ENCODE results near the gene CLTCL1.

Gene CLTCL1

GRCh38 chr22:19290400-19291217 is 910 bp downstream of the CLTCL1 start:
- Histone ChIP-seq H3K4me3 (replicated peaks; ENCODE audit: insufficient read depth, low read length) (peak overlapping the region; percentile 67), H3K27ac (replicated peaks) (no peak overlapping the region), H3K27me3 (ENCODE audit: insufficient read depth, poor library complexity, severe bottlenecking) (no peaks in the 10 kb centered on the region)
- TF ChIP-seq, protein P1, sequence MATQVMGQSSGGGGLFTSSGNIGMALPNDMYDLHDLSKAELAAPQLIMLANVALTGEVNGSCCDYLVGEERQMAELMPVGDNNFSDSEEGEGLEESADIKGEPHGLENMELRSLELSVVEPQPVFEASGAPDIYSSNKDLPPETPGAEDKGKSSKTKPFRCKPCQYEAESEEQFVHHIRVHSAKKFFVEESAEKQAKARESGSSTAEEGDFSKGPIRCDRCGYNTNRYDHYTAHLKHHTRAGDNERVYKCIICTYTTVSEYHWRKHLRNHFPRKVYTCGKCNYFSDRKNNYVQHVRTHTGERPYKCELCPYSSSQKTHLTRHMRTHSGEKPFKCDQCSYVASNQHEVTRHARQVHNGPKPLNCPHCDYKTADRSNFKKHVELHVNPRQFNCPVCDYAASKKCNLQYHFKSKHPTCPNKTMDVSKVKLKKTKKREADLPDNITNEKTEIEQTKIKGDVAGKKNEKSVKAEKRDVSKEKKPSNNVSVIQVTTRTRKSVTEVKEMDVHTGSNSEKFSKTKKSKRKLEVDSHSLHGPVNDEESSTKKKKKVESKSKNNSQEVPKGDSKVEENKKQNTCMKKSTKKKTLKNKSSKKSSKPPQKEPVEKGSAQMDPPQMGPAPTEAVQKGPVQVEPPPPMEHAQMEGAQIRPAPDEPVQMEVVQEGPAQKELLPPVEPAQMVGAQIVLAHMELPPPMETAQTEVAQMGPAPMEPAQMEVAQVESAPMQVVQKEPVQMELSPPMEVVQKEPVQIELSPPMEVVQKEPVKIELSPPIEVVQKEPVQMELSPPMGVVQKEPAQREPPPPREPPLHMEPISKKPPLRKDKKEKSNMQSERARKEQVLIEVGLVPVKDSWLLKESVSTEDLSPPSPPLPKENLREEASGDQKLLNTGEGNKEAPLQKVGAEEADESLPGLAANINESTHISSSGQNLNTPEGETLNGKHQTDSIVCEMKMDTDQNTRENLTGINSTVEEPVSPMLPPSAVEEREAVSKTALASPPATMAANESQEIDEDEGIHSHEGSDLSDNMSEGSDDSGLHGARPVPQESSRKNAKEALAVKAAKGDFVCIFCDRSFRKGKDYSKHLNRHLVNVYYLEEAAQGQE (IDR thresholded peaks at IDR 0.05; ENCODE audit: insufficient replicate concordance, low read depth), result no peak
- TF ChIP-seq POLR2AphosphoS5 (IDR thresholded peaks at IDR 0.05; ENCODE audit: low read depth), result no peak
- TF ChIP-seq GABPA (IDR thresholded peaks at IDR 0.05; ENCODE audit: low read depth), result no peak
- TF ChIP-seq, protein P2, sequence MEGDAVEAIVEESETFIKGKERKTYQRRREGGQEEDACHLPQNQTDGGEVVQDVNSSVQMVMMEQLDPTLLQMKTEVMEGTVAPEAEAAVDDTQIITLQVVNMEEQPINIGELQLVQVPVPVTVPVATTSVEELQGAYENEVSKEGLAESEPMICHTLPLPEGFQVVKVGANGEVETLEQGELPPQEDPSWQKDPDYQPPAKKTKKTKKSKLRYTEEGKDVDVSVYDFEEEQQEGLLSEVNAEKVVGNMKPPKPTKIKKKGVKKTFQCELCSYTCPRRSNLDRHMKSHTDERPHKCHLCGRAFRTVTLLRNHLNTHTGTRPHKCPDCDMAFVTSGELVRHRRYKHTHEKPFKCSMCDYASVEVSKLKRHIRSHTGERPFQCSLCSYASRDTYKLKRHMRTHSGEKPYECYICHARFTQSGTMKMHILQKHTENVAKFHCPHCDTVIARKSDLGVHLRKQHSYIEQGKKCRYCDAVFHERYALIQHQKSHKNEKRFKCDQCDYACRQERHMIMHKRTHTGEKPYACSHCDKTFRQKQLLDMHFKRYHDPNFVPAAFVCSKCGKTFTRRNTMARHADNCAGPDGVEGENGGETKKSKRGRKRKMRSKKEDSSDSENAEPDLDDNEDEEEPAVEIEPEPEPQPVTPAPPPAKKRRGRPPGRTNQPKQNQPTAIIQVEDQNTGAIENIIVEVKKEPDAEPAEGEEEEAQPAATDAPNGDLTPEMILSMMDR (IDR thresholded peaks at IDR 0.05; ENCODE audit: insufficient read depth, low read length), result no peak
- no peak for TF ChIP-seq SPI1 (IDR thresholded peaks at IDR 0.05; ENCODE audit: borderline replicate concordance, low read depth)
- DNase-seq (ENCODE audit: low read depth in 1 of 2, low spot score in 1 of 2), result peak in 1 of 2 experiments; percentile 4

GRCh38 chr22:19289475-19290161 is 1.9 kb downstream of the CLTCL1 start:
- TF ChIP-seq GABPA (IDR thresholded peaks at IDR 0.05; ENCODE audit: low read depth) (no peak), POLR2AphosphoS5 (IDR thresholded peaks at IDR 0.05; ENCODE audit: low read depth) (no peak), SPI1 (IDR thresholded peaks at IDR 0.05; ENCODE audit: borderline replicate concordance, low read depth) (no peak)
- TF ChIP-seq, protein P2 (IDR thresholded peaks at IDR 0.05; ENCODE audit: insufficient read depth, low read length), result no peak
- TF ChIP-seq, protein P1 (IDR thresholded peaks at IDR 0.05; ENCODE audit: insufficient replicate concordance, low read depth), result no peak
- Histone ChIP-seq H3K27me3 (ENCODE audit: insufficient read depth, poor library complexity, severe bottlenecking) (no peaks in the 10 kb centered on the region), H3K27ac (replicated peaks) (no peak overlapping the region), H3K4me3 (replicated peaks; ENCODE audit: insufficient read depth, low read length) (no peak overlapping the region)
- DNase-seq (ENCODE audit: low read depth in 1 of 2, low spot score in 1 of 2), result peak in 1 of 2 experiments; percentile 24

- Histone ChIP-seq H3K27me3 (ENCODE audit: insufficient read depth, poor library complexity, severe bottlenecking) (no peaks in the 10 kb centered on the region), H3K27ac (replicated peaks) (no peak overlapping the region), H3K4me3 (replicated peaks; ENCODE audit: insufficient read depth, low read length) (no peak overlapping the region)
- no peak for DNase-seq (ENCODE audit: low read depth in 1 of 2, low spot score in 1 of 2)
- TF ChIP-seq SPI1 (IDR thresholded peaks at IDR 0.05; ENCODE audit: borderline replicate concordance, low read depth), result no peak
- TF ChIP-seq, protein P1 (IDR thresholded peaks at IDR 0.05; ENCODE audit: insufficient replicate concordance, low read depth), result no peak
- TF ChIP-seq POLR2AphosphoS5 (IDR thresholded peaks at IDR 0.05; ENCODE audit: low read depth), result no peak
- TF ChIP-seq GABPA (IDR thresholded peaks at IDR 0.05; ENCODE audit: low read depth), result no peak
- TF ChIP-seq, protein P2 (IDR thresholded peaks at IDR 0.05; ENCODE audit: insufficient read depth, low read length), result no peak
These were observed 3.6 kb downstream of the CLTCL1 start for GRCh38 chr22:19287889-19288288.
